Measurements from ENCODE around the gene STXBP5L. TPM values are rescaled to one million over a fixed set of nuclear protein-coding genes. Genes with fewer than 3 reads are reported as not detected.

The STXBP5L gene
- total and polyA plus RNA-seq, 12 donors: not detected

GRCh38 chr3:120988994-120989393 is 81.0 kb downstream of the STXBP5L start:
- no peaks in the 10 kb centered on the region for H3K27me3 ChIP-seq
- intact Hi-C loops (cut with DNase I): loop anchor here in 1 of 10 donors (10.0 kb wide), 1 partner anchor 56 kb away; no protein-coding TSS in a partner anchor
- 92 to 95% methylated on average over 4 of the region's 4 CpGs for WGBS, 2 donors
- H3K27ac ChIP-seq: no peak overlapping the region
- H3K4me1 ChIP-seq: no peaks in the 10 kb centered on the region
- ATAC-seq: no peak
- no peak for DNase-seq
- no peak overlapping the region for H3K4me3 ChIP-seq
- TF ChIP-seq CTCF (IDR thresholded peaks at IDR 0.05): no peak
- peaks cover 0 to 16% (median 2%) of the 10 kb centered on the region in 11 donors for H3K9me3 ChIP-seq
- no peaks in the 10 kb centered on the region for H3K36me3 ChIP-seq

- H3K27ac ChIP-seq: no peak overlapping the region
- H3K4me3 ChIP-seq: no peak overlapping the region
- intact Hi-C loops (cut with DNase I): no loop called here
- H3K27me3 ChIP-seq: no peaks in the 10 kb centered on the region
- 75 to 79% methylated on average over 8 of the region's 8 CpGs for WGBS, 2 donors
- DNase-seq: no peak
- H3K4me1 ChIP-seq: no peaks in the 10 kb centered on the region
- peaks cover 0 to 11% (median 3%) of the 10 kb centered on the region in 11 donors for H3K9me3 ChIP-seq
- TF ChIP-seq CTCF (IDR thresholded peaks at IDR 0.05): no peak
- ATAC-seq: no peak
- H3K36me3 ChIP-seq: no peaks in the 10 kb centered on the region
These were observed 110.9 kb downstream of the STXBP5L start for GRCh38 chr3:121018917-121019321.

GRCh38 chr3:121063628-121064027 is 155.6 kb downstream of the STXBP5L start:
- no peaks in the 10 kb centered on the region for H3K4me1 ChIP-seq
- no peaks in the 10 kb centered on the region for H3K9me3 ChIP-seq
- H3K27ac ChIP-seq: no peak overlapping the region
- no peak for ATAC-seq
- no peaks in the 10 kb centered on the region for H3K27me3 ChIP-seq
- TF ChIP-seq CTCF (IDR thresholded peaks at IDR 0.05): no peak
- DNase-seq: no peak
- no peak overlapping the region for H3K4me3 ChIP-seq
- intact Hi-C loops (cut with DNase I): no loop called here
- H3K36me3 ChIP-seq: no peaks in the 10 kb centered on the region
- WGBS, 2 donors: 52 to 67% methylated on average over 6 of the region's 6 CpGs

- intact Hi-C loops (cut with DNase I): no loop called here
These were observed 156.1 kb downstream of the STXBP5L start for GRCh38 chr3:121064121-121064520.

More at GRCh38 chr3:121064121-121064520, 156.1 kb downstream of the STXBP5L start:
- no peak for ATAC-seq
- H3K27ac ChIP-seq: no peak overlapping the region
- no peaks in the 10 kb centered on the region for H3K27me3 ChIP-seq
- no peak for TF ChIP-seq CTCF (IDR thresholded peaks at IDR 0.05)
- H3K9me3 ChIP-seq: no peaks in the 10 kb centered on the region
- H3K36me3 ChIP-seq: no peaks in the 10 kb centered on the region
- no peaks in the 10 kb centered on the region for H3K4me1 ChIP-seq
- DNase-seq: no peak
- H3K4me3 ChIP-seq: no peak overlapping the region
- WGBS, 2 donors: 83 to 86% methylated on average over 6 of the region's 6 CpGs
